Measurements from ENCODE around the gene RNPS1. TPM values are rescaled to one million over a fixed set of nuclear protein-coding genes. Genes with fewer than 3 reads are reported as not detected.

RNPS1 gene
- total and polyA plus RNA-seq, 2 of the 4 experiments (the other 2 are of a cell fraction) = 57.5 to 192 TPM

DNA sequence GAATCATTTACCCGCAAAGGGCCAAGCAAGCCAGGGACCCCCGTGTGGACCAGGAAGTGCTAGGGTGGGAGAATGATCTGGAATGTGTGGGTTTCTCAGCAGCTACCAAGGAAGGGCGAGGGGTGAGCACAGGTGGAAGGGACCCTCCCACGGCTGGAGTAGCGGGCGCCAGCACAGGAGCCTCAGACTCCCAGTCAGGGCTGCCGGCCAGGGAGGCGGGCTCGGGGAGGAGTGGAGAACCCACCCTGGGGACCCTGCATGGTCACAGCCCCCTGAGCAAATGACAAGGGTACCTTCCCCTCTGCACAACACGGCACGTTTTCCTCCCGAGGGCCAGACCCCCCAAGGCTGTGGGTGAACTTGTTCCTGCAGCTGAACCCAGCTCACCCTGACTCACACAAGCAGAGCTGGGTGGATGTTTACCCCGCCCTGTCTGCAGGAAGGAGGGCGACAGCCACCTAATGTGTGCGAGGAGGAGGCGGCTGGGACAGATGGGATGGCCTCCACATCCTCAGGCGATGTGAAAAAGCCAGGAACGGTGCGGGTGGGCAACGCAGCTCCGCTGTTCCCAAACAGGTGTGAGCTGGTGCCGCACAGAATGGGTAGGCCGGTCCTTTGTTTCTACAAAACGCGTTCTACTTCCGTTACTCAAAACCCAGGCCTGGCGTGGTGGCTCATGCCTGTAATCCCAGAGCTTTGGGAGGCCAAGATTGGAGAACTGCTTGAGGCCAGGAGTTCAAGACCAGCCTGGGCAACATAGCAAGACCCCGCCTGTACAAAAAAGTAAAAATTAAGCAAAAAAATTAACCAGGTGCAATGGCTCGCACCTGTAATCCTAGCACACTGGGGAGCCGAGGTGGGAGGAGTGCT lies 22.8 kb downstream of the RNPS1 start:
- peaks cover 17 to 35% of the 10 kb centered on the region in 2 experiments for H3K79me1 ChIP-seq (ENCODE audit: low read depth in 1 of 2, low read length in 2 of 2)
- no peak overlapping the region for H2AFZ ChIP-seq (replicated peaks; ENCODE audit: low read length, poor library complexity)
- no peak overlapping the region for H3K4me3 ChIP-seq (ENCODE audit: insufficient read depth, low read depth, low read length)
- no peak overlapping the region for H2BK20ac ChIP-seq (ENCODE audit: low read depth, low read length)
- H3K18ac ChIP-seq (ENCODE audit: low read depth, low read length) = no peak overlapping the region
- no peak overlapping the region for H2BK5ac ChIP-seq (ENCODE audit: low read depth, low read length, poor library complexity, severe bottlenecking)
- H3K36me3 ChIP-seq (ENCODE audit: control insufficient read depth, insufficient read depth, low read length) = peaks cover 46% of the 10 kb centered on the region
- H3K27me3 ChIP-seq (ENCODE audit: control insufficient read depth, insufficient read depth, low read length) = no peaks in the 10 kb centered on the region
- 0 out of 2 replicates have a peak, but pooled peaks cover 2% of the 10 kb centered on the region for H3K9me1 ChIP-seq (ENCODE audit: insufficient read depth, low read length)
- H3K27ac ChIP-seq (ENCODE audit: insufficient read depth, low read length) = no peak overlapping the region
- DNase-seq (no peak), ATAC-seq (ENCODE audit: low read depth) (no peak)
- H4K8ac ChIP-seq (ENCODE audit: low read depth in 2 of 2, low read length in 2 of 2) = no peak overlapping the region
- POLR2A ChIA-PET (ENCODE audit: unreplicated experiment) = no interaction called here
- intact Hi-C loops (cut with micrococcal nuclease) = no loop called here
- in situ Hi-C loops (cut with MboI; ENCODE audit: low sequenced_read_pairs) = no loop called here
- H3K4me2 ChIP-seq (ENCODE audit: low read depth, low read length) = no peak overlapping the region
- WGBS, 2 experiments (ENCODE audit: extremely low coverage in 2 of 2, insufficient read length in 1 of 2) = 98% methylated on average over 13 of the region's 30 CpGs; no CpG with 5 or more reads in 1 of the 2 experiments
- H3K9ac ChIP-seq (ENCODE audit: low read depth, low read length) = no peak overlapping the region
- no peak overlapping the region for H3K14ac ChIP-seq (replicated peaks; ENCODE audit: low read depth, low read length)
- no peak overlapping the region for H4K91ac ChIP-seq (ENCODE audit: insufficient read depth, low read depth, low read length)
- dilution Hi-C loops (cut with HindIII; ENCODE audit: low sequenced_read_pairs, unreplicated experiment) = no loop called here
- H3K4me1 ChIP-seq (ENCODE audit: control insufficient read depth, insufficient read depth, low read length) = 0 out of 2 replicates have a peak, but pooled peaks cover under 1% of the 10 kb centered on the region
- no peak overlapping the region for H2AK9ac ChIP-seq (replicated peaks; ENCODE audit: low read depth, low read length, poor library complexity)
- H3K56ac ChIP-seq (ENCODE audit: extremely low read depth, insufficient read depth, low read length) = no peak overlapping the region
- TF ChIP-seq RCOR1 (IDR thresholded peaks at IDR 0.05; ENCODE audit: insufficient replicate concordance, low read length) (no peak), POLR2A (IDR thresholded peaks at IDR 0.05; ENCODE audit: low read depth, low read length) (no peak), CEBPB (IDR thresholded peaks at IDR 0.05; ENCODE audit: low read depth, low read length) (no peak), NFE2L2 (IDR thresholded peaks at IDR 0.05; ENCODE audit: low read depth, low read length) (no peak), MXI1 (IDR thresholded peaks at IDR 0.05; ENCODE audit: borderline replicate concordance, low read depth, low read length) (no peak), CHD1 (IDR thresholded peaks at IDR 0.05; ENCODE audit: low read depth, low read length) (no peak)
- TF ChIP-seq, protein P1, sequence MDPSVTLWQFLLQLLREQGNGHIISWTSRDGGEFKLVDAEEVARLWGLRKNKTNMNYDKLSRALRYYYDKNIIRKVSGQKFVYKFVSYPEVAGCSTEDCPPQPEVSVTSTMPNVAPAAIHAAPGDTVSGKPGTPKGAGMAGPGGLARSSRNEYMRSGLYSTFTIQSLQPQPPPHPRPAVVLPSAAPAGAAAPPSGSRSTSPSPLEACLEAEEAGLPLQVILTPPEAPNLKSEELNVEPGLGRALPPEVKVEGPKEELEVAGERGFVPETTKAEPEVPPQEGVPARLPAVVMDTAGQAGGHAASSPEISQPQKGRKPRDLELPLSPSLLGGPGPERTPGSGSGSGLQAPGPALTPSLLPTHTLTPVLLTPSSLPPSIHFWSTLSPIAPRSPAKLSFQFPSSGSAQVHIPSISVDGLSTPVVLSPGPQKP (IDR thresholded peaks at IDR 0.05; ENCODE audit: borderline replicate concordance, low read depth, low read length) = no peak
- TF ChIP-seq, protein P2, sequence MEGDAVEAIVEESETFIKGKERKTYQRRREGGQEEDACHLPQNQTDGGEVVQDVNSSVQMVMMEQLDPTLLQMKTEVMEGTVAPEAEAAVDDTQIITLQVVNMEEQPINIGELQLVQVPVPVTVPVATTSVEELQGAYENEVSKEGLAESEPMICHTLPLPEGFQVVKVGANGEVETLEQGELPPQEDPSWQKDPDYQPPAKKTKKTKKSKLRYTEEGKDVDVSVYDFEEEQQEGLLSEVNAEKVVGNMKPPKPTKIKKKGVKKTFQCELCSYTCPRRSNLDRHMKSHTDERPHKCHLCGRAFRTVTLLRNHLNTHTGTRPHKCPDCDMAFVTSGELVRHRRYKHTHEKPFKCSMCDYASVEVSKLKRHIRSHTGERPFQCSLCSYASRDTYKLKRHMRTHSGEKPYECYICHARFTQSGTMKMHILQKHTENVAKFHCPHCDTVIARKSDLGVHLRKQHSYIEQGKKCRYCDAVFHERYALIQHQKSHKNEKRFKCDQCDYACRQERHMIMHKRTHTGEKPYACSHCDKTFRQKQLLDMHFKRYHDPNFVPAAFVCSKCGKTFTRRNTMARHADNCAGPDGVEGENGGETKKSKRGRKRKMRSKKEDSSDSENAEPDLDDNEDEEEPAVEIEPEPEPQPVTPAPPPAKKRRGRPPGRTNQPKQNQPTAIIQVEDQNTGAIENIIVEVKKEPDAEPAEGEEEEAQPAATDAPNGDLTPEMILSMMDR (conservative IDR thresholded peaks at IDR 0.05; ENCODE audit: low read depth, low read length) = no peak
- CTCF ChIA-PET = no interaction called here
- no peaks in the 10 kb centered on the region; the same call in 1 of the 2 replicates for H4K20me1 ChIP-seq (ENCODE audit: insufficient read depth, low read length)
- no peak overlapping the region for H2AK5ac ChIP-seq (ENCODE audit: low read depth, low read length)
- no peak overlapping the region for H4K5ac ChIP-seq (ENCODE audit: low read depth, low read length)
- no peak overlapping the region for H3K23ac ChIP-seq (ENCODE audit: low read depth, low read length)
- no peak overlapping the region for H2BK120ac ChIP-seq (ENCODE audit: low read depth, low read length)
- H3K4ac ChIP-seq (ENCODE audit: low read depth, low read length) = no peak overlapping the region
- BruUV-seq (replicated peaks) = no TSS peak
- no peak overlapping the region for H2BK15ac ChIP-seq (ENCODE audit: low read depth, low read length)
- H3K9me3 ChIP-seq (ENCODE audit: control insufficient read depth, insufficient read depth, low read length) = no peaks in the 10 kb centered on the region

Measured in IMR-90 (cell line).